DMS 273 treated with DMSO at 0.1 percent for 48 hours (cell line): ENCODE results near the gene PAK5.

Source experiments
- DNase-seq: peaks from one replicate; lab custom pipeline; 2025; lab: John Stamatoyannopoulos, UW

Gene PAK5

GRCh38 chr20:9575836-9576235 is 263.0 kb downstream of the PAK5 start:
- DNase-seq, result no peak

GRCh38 chr20:9574776-9575175 is 264.1 kb downstream of the PAK5 start:
- no peak for DNase-seq

- DNase-seq, result no peak
Measured at GRCh38 chr20:9574181-9574580, 264.7 kb downstream of the PAK5 start.

- no peak for DNase-seq
Measured at GRCh38 chr20:9573335-9574151, 265.3 kb downstream of the PAK5 start.

DNA sequence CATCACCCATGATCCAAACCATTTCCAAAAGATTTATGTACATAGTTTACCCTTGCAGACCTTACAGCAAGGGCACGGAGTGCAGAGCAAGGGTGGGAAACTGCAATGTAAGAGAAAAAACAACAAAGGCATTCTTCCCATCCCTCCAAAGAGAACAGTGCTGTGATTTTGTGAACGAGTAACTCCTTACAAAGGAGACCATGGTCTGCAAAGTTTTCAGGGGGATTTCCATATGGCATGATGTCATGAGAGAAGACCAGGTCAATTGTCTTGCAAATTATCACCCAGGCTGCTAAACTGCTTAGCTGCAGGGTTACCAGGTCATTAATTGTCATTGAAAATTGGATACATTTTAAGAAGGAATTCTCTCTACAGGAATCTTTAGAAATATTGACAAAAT is 266.2 kb downstream of the PAK5 start:
- no peak for DNase-seq

DNA sequence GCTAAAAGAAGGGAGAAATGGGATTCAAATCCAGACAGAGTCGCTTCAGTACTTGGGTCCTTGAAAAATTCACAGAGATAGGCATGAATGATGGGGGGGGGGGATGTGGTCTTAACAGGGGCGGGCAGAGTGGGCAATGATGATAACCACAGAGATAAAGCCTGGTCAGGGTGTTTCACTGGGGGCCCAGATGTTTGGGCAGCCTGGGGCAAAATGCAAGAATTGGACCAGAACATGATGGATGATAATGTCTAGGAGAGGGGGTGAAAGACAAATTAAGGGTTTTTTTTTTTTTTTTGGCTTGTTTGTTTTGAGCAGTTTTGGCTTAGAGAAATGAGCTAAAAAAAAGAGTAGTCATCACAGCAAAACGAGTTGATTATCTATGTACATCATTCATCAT is 267.1 kb downstream of the PAK5 start:
- no peak for DNase-seq

DNA sequence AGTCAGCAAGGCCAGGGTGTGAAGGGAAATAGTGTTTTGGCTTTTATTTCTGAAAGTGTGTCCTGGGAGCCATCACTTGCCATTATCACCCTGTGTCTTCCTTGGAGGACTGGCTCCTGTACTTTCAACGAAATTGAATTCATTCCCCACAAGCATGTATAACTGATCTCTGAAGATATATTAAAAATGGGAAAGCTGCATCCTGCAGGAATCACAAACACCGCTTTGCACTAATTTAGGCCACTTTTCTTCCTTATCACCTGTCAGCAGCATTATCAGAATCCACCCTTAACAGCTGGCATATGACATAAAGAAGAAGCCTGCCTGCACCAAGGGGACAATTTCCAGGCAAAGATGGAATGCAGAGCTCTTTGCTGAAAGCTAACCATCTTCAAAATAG is 268.3 kb downstream of the PAK5 start:
- no peak for DNase-seq

DNA sequence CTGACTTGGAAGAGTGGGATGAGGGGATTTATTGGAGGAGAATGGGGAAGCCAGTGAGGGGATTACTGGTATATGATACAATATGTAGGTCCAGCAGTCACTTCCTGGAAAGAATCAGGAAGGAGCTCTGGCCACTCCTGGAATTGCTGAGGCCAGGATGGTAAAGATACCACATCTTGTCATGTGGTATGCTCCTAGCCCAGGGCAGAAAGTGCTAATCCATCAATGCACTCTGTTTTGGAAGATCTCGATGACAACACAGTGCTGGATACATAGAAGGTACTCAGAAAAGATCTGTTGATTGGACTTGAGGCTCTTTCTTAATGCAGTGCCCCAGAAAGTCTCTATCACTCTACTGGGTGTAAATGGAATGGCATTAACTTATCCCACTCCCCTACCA is 271.9 kb downstream of the PAK5 start:
- no peak for DNase-seq

DNA sequence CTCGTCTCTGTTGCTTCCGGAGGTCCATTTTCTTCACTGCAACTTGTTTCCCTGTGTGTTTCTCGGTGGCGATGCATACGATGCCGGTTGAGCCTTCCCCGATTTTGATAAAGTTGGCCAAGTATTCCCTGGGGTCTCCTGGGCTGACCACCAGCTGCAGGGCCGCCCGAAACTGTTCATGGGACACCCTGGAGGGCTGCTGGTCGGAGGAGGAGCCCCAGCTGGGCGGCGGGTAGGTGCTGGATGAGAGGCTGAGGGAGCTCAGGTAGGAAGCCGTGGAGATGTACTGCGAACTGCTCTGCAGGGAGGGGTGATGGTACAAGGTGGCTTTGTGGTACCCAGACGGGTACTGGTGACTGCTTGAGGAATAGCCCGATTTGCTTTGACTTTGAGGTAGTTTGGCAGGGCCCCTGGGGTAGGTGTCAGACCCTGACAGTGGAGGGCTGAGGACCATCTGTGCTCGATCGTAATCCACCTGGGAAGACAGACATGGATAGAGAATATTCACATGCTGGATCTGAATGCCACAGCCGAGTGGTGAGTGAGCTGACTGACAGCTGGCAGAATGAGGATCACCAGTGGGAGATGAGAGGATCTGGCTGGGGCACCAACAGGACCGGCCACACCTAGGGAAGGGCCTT is 272.8 kb downstream of the PAK5 start:
- DNase-seq, result no peak

GRCh38 chr20:9557411-9557810 is 281.5 kb downstream of the PAK5 start:
- no peak for DNase-seq

DNA sequence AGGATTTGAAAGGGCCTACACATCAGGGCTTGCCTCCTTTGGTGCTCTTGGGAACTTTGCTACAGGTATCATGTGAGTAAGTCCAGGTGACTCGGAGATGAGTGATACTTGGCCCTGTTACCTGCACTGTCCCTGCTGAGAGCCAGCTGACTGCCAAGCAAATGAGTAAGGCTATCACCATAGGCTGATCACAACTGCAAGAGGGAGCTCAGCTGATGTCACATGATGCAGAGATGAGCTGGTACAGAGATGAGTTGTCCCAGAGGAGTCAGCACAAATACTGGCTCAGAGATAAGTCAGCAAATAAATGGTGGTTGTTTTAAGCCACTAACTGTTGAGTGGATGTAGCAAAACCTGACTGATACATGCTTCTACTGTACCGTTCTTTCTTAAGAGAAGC is 283.1 kb downstream of the PAK5 start:
- no peak for DNase-seq

DNA sequence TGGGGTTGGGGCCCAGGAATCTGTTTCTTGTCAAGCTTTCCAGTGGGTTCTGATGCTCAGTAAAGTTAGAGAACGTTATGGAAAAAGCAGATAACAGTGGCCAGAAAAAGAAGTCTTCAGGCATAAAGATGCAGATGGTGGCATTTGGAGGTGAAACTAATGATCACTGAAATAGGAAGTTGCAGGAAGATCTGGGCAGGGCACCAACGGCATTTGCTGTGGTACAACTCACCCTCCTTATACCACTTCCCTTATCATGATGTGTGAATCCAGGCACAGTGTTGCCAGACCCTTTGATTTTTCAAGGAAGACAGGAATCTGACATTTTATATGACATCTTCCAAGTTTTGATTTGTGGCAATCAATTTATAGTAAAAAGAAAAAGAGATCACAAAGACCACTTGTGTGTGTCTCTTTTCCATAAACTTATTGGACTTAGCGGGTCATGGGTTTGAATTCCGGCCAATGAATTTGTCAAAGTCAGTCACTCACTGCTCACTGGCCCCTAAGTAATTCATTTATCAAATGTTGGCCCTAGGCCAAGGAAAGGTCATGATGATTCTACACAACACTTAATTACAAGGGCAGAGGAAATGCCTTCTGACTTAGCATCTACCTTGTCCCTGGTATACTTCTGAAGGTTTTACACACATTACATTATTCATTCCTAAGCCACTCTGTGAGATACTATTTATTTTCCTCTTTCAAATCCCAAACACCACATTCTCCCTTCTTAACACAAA is 286.9 kb downstream of the PAK5 start:
- no peak for DNase-seq

DNA sequence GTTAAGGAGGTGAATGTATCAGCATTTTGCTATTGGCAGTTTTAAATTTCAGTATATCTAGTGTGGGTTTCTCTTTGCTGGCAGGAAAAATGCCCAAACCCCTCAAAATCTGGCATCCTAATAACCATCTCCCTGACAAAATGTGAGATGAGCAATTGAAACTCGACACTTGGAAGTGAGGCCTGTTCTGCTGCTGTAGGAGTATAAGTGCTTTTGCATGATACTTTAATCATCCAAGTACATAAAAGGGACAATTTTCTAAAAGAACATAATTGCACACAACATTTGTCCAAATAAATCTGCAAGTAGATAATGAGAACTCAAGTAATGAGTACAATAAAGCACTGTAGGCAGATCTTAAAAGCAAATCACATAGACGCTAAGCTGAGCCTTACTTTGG is 288.0 kb downstream of the PAK5 start:
- no peak for DNase-seq

DNA sequence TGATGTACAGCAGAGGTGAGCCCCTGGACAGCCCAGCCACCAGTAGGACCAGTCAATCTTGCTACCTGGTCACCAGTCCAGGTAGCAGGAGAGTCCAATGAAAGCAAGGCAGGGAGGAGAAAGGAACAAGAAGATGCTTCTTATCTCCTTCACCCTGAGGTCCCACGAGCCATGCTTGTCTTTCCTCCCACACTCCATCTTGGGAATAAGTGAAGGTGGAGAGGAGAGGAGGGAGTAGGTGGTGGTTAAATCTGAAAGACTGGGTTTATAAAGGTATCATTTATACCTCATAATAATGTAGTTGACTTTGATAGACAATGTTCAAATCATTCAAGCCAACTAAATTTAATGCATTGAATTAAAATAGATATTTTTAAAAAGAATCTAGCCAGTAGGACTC is 288.6 kb downstream of the PAK5 start:
- no peak for DNase-seq

- DNase-seq, result no peak
Measured at GRCh38 chr20:9543214-9543613, 295.7 kb downstream of the PAK5 start.

- DNase-seq, result no peak
Measured at GRCh38 chr20:9535449-9535848, 303.4 kb downstream of the PAK5 start.

GRCh38 chr20:9534025-9534424 is 304.9 kb downstream of the PAK5 start:
- no peak for DNase-seq

GRCh38 chr20:9532069-9532838 is 306.6 kb downstream of the PAK5 start:
- DNase-seq, result no peak

DNA sequence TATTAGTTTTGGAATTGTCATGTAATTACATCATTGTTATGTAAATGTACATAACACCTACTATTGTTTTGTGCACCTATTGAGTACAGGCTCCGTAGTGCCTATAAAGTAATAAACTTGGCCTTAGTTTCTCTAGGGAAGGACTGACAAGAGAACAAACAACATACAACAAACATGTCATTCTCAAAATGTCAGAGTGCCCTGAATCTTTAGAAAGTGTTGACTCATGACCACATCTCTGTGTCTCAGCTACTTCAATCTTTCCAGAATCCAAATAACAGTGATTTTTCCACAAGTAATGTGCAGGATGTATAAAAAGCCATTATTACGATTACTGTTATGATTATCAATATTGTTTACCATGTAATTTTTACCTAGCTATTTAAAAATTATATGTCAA is 307.3 kb downstream of the PAK5 start:
- DNase-seq, result no peak

- DNase-seq, result no peak
Measured at GRCh38 chr20:9523636-9524035, 315.2 kb downstream of the PAK5 start.

DNA sequence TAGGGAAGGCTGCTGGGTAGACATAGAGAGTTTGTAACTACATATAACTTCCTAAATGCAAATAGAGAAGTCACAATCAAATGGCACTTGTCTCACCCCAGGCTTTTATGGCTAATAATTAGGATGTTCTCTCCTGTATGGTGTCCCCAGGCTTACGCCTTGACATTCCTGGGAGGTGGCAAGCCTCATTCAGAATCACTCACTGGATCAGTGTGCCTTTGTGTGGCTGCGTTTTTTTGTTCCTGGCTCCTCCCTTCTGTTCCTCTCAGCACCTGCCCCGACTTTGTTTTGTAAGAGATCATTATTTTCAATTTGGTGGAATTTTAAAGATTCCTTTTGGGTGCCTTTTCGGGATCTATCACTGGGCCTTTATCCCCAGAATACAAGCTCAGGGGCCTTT is 318.8 kb downstream of the PAK5 start:
- DNase-seq, result no peak

GRCh38 chr20:9518576-9519175 is 320.2 kb downstream of the PAK5 start:
- DNase-seq, result no peak
